Activated T-helper 1 cell treated with Interleukin-2 at 50 U/mL for 16 hours (primary cell): ENCODE results near the gene NUAK1.
"Not testable (repeated sequence)": the region's sequence is repeated elsewhere in the genome, so short reads cannot be mapped to it uniquely, and the experiment has no call there.

Experiments
- DNase-seq: peaks from one replicate; pipeline ENCODE4 v3.0.0-alpha.2; 2020; ENCODE audit warnings: low read depth

NUAK1 gene

GRCh38 chr12:106146987-106147386, 8.2 kb upstream of the NUAK1 start:
- DNase-seq: no peak

- no peak for DNase-seq
These were observed 7.0 kb upstream of the NUAK1 start for GRCh38 chr12:106145539-106146447.

- DNase-seq: no peak
These were observed 6.1 kb upstream of the NUAK1 start for GRCh38 chr12:106144847-106145246.

- DNase-seq: no peak
These were observed 4.0 kb upstream of the NUAK1 start for GRCh38 chr12:106142591-106143261.

- not testable (repeated sequence) for DNase-seq
These were observed 3.2 kb upstream of the NUAK1 start for GRCh38 chr12:106141920-106142319.

- no peak for DNase-seq
These were observed 2.7 kb upstream of the NUAK1 start for GRCh38 chr12:106141452-106141851.

GRCh38 chr12:106141003-106141402, 2.2 kb upstream of the NUAK1 start:
- no peak for DNase-seq

- DNase-seq: no peak
These were observed 1.7 kb upstream of the NUAK1 start for GRCh38 chr12:106140223-106140986.

- DNase-seq: no peak
These were observed 843 bp upstream of the NUAK1 start for GRCh38 chr12:106139422-106140171.

GRCh38 chr12:106138357-106138632, 459 bp downstream of the NUAK1 start:
- DNase-seq: no peak

GRCh38 chr12:106137530-106138356, 1.0 kb downstream of the NUAK1 start:
- DNase-seq: no peak

- DNase-seq: peak; percentile 35
These were observed 2.5 kb downstream of the NUAK1 start for GRCh38 chr12:106136263-106136662.

- DNase-seq: no peak
These were observed 3.0 kb downstream of the NUAK1 start for GRCh38 chr12:106135781-106136180.

GRCh38 chr12:106135075-106135474, 3.7 kb downstream of the NUAK1 start:
- DNase-seq: no peak

- DNase-seq: no peak
These were observed 4.3 kb downstream of the NUAK1 start for GRCh38 chr12:106134294-106134949.

GRCh38 chr12:106133136-106134087, 5.3 kb downstream of the NUAK1 start:
- no peak for DNase-seq

- DNase-seq: no peak
These were observed 6.3 kb downstream of the NUAK1 start for GRCh38 chr12:106132175-106133135.

GRCh38 chr12:106131676-106132075, 7.1 kb downstream of the NUAK1 start:
- DNase-seq: no peak
